Activated CD4-positive, alpha-beta memory T cell treated with anti-CD3 and anti-CD28 coated beads for 36 hours (primary cell): ENCODE data around the gene MARK2. TPM values are rescaled to one million over a fixed set of nuclear protein-coding genes. Genes with fewer than 3 reads are reported as not detected.

Experiments used
- CTCF ChIA-PET: fragments of 350-600 bp; sonication (Branson Sonifier 250); formaldehyde crosslinking; loops from one replicate; lab custom pipeline; 2021; ENCODE audit warnings: antibody characterized with exemption, inconsistent platforms; lab: Charles Lee
- POLR2A ChIA-PET: fragments of 350-600 bp; sonication (Branson Sonifier 250); formaldehyde crosslinking; loops from one replicate; lab custom pipeline; 2021; ENCODE audit warnings: antibody characterized with exemption; lab: Charles Lee
- DNase-seq: peaks from one replicate; pipeline ENCODE4 v3.0.0-alpha.2; 2020
- H3K27ac Mint-ChIP-seq: one replicate; pipeline ENCODE4 v1.8.0; 2021; ENCODE audit warnings: mixed read lengths
- H3K27me3 Mint-ChIP-seq: one replicate; pipeline ENCODE4 v1.8.0; 2021; ENCODE audit warnings: mixed read lengths
- H3K36me3 Mint-ChIP-seq: one replicate; pipeline ENCODE4 v1.8.0; 2021; ENCODE audit warnings: mixed read lengths
- H3K4me1 Mint-ChIP-seq: one replicate; pipeline ENCODE4 v1.8.0; 2021; ENCODE audit warnings: low read depth, mixed read lengths
- H3K4me3 Mint-ChIP-seq: one replicate; pipeline ENCODE4 v1.8.0; 2021; ENCODE audit warnings: mild to moderate bottlenecking, mixed read lengths
- H3K9me3 Mint-ChIP-seq: one replicate; pipeline ENCODE4 v1.8.0; 2021; ENCODE audit warnings: mixed read lengths
- intact Hi-C: fragments of 100-400 bp; cut with micrococcal nuclease; formaldehyde crosslinking; loops from one replicate; pipeline ENCODE4 v1.15.1; 2023
- total RNA-seq, 2 experiments: library from RNA; stranded (reverse); gene quantifications; one replicate each; pipeline ENCODE4 v1.2.3, GENCODE V29; 2021

Gene MARK2
- total RNA-seq, 2 experiments from 2014 or later = 20.0 to 29.0 TPM

- Mint-ChIP-seq H3K36me3 (peaks cover 2% of the 10 kb centered on the region), H3K9me3 (no peaks in the 10 kb centered on the region), H3K4me3 (no peak overlapping the region), H3K4me1 (peaks cover 16% of the 10 kb centered on the region), H3K27ac (no peak overlapping the region), H3K27me3 (no peaks in the 10 kb centered on the region)
- intact Hi-C loops = no loop called here
- ChIA-PET POLR2A (no interaction called here), CTCF (interaction anchor here (0.6 to 4.8 kb wide), 4 partner anchors 31 to 286 kb away, joined by 3 to 34 read pairs (median 6); partner anchors contain the start of gene MARK2)
- no peak for DNase-seq
Measured at GRCh38 chr11:63913866-63914830, 75.2 kb downstream of the MARK2 start.

- peaks cover 1% of the 10 kb centered on the region for H3K36me3 Mint-ChIP-seq
- no peak overlapping the region for H3K27ac Mint-ChIP-seq
- no peak overlapping the region for H3K4me3 Mint-ChIP-seq
- H3K4me1 Mint-ChIP-seq = peaks cover 16% of the 10 kb centered on the region
- intact Hi-C loops = no loop called here
- DNase-seq = no peak
- ChIA-PET POLR2A (no interaction called here), CTCF (interaction anchor here (0.6 to 4.8 kb wide), 4 partner anchors 31 to 287 kb away, joined by 3 to 34 read pairs (median 6); partner anchors contain the start of gene MARK2)
- H3K27me3 Mint-ChIP-seq = no peaks in the 10 kb centered on the region
- H3K9me3 Mint-ChIP-seq = no peaks in the 10 kb centered on the region
Measured at GRCh38 chr11:63914896-63915691, 76.2 kb downstream of the MARK2 start.

DNA sequence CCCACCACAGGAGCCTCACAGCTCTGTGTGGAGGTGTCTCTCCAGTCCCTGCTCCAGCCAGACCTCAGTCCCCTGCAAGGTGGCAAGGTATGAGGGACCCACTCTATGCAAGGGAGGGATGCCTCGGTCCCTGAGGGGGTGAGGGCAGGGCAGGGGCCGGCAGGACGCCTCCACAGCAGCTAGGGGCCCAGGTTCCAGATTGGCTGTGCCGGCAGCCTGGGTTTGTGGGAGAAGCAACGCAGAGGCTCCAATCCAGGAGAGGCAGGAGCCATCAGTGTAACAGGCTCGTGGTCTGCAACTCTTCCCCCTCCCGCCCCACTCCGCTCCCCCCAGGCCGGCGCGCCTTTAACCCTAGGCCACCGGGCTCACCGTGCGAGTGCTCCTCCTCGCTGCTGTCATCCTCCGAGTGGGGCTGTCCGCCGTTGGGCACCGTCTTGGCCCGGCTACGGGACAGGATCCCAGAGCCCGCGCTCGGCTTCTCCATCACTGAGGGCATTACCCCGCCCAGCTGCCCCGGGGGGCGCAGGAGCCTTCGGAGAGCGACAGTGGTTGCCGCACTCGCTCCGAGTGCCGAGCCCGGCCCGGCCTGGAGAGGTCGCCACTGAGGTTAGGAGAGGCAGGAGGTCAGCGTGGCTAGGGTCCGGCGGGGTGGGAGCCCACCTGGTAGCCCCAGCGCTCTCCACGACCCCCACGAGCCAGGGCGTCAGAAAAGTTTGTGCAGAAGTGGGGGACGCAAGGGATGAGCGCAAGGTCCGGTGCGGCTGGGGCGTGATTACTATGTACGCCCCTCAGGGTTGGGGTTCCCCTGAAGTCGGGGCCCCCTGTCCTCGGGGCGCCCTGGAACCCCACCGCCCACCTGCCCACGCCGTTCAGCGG, 77.3 kb downstream of the MARK2 start:
- Mint-ChIP-seq H3K27ac (no peak overlapping the region), H3K36me3 (no peaks in the 10 kb centered on the region), H3K4me3 (peak overlapping the region; percentile 76), H3K9me3 (no peaks in the 10 kb centered on the region), H3K4me1 (peaks cover 16% of the 10 kb centered on the region), H3K27me3 (no peaks in the 10 kb centered on the region)
- POLR2A ChIA-PET = no interaction called here
- intact Hi-C loops = no loop called here
- CTCF ChIA-PET = interaction anchor here (0.8 to 4.8 kb wide), 5 partner anchors 9 to 79 kb away, joined by 3 to 34 read pairs (median 5); partner anchors contain the start of gene MARK2
- DNase-seq = peak; percentile 56

DNA sequence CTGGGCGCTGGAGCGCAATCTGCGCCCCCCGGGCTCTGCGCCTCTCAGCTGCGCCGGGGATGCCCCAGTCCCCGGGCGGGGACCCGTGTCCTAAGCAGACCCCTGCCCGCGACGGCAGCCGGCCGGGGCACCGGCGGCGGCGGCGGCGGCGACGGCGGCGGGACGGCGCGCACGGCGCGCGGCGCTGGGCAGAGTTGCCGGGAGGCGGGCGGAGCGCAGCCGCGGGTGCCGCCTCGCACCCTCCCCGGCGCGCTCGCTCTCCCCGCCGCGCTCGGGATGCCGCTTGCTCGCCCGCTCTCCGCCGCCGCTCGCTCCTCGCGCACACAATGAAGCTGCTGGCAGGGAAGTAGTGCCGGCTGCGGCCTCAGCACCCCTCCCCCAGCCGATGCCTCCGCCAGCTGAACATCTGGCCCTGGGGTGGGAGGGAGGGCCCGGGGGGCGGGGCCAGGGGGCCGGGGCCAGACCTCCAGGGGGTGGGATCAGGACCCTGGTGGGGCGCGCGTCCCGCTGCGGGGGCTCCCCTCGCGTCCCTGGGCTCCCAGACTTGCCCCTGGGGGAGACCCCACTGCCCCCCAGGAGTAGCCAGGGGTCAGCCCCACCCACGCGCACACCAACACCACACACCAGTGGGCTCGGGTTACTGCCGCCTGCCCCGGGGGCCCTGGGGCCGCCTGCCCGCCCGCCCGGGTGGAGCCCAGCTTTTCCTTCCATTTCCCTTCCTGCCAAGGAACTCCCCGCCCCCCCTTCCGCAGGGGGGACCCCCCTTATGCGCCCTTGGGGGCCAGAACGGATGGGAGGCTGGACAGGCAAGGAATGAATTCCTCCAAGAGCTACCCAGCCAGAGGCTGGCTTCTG, 78.2 kb downstream of the MARK2 start, which contains the start of gene RCOR2:
RCOR2 (minus strand) TSS at position 328 of the 855 bp plus-strand sequence. CDS start 708 bp downstream, outside the sequence.
- DNase-seq = peak; percentile 71
- intact Hi-C loops = no loop called here
- CTCF ChIA-PET = interaction anchor here (1.2 to 4.8 kb wide), 4 partner anchors 11 to 80 kb away, joined by 3 to 34 read pairs (median 4); partner anchors contain the start of gene MARK2
- Mint-ChIP-seq H3K36me3 (no peaks in the 10 kb centered on the region), H3K9me3 (no peaks in the 10 kb centered on the region), H3K27ac (no peak within 1 kb of the TSS), H3K27me3 (no peaks in the 10 kb centered on the region), H3K4me3 (peak within 1 kb of the TSS; percentile 76), H3K4me1 (peaks cover 16% of the 10 kb centered on the region)
- POLR2A ChIA-PET = no interaction called here

GRCh38 chr11:63917692-63918506, 79.0 kb downstream of the MARK2 start:
- no peak overlapping the region for H3K27ac Mint-ChIP-seq
- CTCF ChIA-PET = interaction anchor here (1.2 to 4.8 kb wide), 4 partner anchors 11 to 81 kb away, joined by 3 to 34 read pairs (median 4); partner anchors contain the start of gene MARK2
- POLR2A ChIA-PET = no interaction called here
- H3K4me1 Mint-ChIP-seq = peaks cover 16% of the 10 kb centered on the region
- H3K27me3 Mint-ChIP-seq = no peaks in the 10 kb centered on the region
- H3K9me3 Mint-ChIP-seq = no peaks in the 10 kb centered on the region
- peak; percentile 42 for DNase-seq
- H3K4me3 Mint-ChIP-seq = peak overlapping the region; percentile 53
- H3K36me3 Mint-ChIP-seq = no peaks in the 10 kb centered on the region
- intact Hi-C loops = loop anchor here (2.0 kb wide), 1 partner anchor 21 kb away; the partner anchor contains the start of gene NAA40

DNA sequence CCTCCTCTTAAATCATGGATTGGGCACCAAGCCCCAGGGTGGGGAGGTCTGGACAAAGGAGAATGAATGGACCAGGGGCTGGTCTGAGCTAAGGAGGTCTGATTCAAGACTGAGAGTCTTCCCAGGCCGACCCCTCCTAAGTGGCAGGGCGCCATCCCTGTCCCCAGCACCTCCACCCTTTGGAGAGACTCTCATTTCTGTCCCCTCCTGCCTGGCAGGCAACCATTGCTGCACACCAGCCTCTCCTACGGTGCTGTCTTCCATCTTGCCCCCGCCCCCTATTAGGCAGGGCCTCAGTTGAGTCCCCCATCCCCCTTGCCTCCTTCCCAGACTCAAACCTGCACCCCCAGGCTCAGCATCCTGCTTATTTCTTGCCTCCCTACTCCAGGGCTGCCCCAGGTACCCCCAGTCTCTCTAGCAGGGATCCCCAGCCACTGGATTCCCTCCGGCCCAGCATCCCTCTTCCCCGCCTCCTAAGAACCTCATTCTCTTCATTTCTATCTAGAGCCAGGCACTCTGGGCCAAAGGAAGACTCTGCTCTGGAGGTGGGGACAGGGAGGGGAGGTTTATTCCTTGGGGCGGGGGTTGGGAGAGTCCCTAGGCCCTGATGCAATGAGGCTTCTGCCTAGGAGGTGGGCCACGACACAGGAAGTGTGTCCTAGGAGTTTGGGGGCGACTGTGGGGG, 79.7 kb downstream of the MARK2 start:
- H3K36me3 Mint-ChIP-seq = no peaks in the 10 kb centered on the region
- ChIA-PET POLR2A (no interaction called here), CTCF (interaction anchor here (4.8 kb wide), 1 partner anchor 82 kb away, joined by 34 read pairs; the partner anchor contains the start of gene MARK2)
- no peak overlapping the region for H3K27ac Mint-ChIP-seq
- peaks cover 16% of the 10 kb centered on the region for H3K4me1 Mint-ChIP-seq
- no peak overlapping the region for H3K4me3 Mint-ChIP-seq
- intact Hi-C loops = loop anchor here (2.0 kb wide), 1 partner anchor 20 kb away; the partner anchor contains the start of gene NAA40
- H3K9me3 Mint-ChIP-seq = no peaks in the 10 kb centered on the region
- H3K27me3 Mint-ChIP-seq = no peaks in the 10 kb centered on the region
- no peak for DNase-seq

DNA sequence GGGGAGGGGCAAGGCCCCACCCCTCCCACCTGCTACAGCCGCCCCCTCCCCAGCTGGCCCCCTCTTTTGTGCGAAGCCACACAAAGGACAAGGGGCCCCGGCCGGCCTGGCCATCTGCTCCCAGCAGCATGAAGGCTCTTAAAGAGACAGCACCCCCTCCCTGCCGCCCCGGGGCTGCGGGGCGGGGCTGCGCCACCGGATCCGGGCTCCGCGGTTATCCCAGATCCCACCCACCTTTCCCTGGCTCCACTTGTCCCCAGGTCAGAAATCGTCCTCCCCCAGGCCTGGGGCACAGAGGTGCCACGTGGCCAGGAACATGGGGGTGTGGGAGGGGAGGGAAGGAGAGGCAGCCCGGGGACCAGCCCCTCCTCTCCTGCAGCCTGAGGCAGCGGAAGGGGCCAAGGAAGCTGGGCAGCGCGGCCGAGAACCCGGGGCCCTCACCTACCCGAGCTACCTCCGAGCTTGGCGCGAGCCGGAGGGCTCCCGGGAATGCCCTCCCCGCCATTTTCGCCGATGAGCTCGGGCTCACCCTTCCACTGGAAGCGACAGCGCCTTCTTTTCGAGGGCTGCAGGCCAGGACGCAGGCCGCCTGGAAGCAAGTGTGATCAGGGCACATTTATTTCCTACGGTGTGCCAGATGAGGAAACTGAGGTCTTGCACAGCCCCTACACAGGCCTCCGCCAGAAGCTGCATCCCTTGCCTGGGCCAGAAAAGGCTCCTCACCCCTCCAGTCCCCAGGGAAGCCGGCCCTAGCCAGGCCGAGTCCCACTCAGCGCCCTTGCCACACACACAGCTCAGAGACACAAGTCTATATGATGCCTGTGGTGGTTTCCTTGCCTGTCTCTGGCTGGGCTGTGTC, 80.6 kb downstream of the MARK2 start:
- intact Hi-C loops = loop anchor here (2.0 kb wide), 2 partner anchors 19 to 83 kb away; partner anchors contain the start of gene NAA40
- Mint-ChIP-seq H3K27ac (no peak overlapping the region), H3K9me3 (no peaks in the 10 kb centered on the region), H3K36me3 (no peaks in the 10 kb centered on the region), H3K27me3 (no peaks in the 10 kb centered on the region), H3K4me1 (peaks cover 16% of the 10 kb centered on the region), H3K4me3 (no peak overlapping the region)
- ChIA-PET POLR2A (no interaction called here), CTCF (interaction anchor here (1.1 to 4.5 kb wide), 5 partner anchors 13 to 82 kb away, joined by 3 to 36 read pairs (median 4); partner anchors contain the start of gene MARK2)
- no peak for DNase-seq

GRCh38 chr11:63920126-63920938, 81.4 kb downstream of the MARK2 start:
- no peak for DNase-seq
- CTCF ChIA-PET = interaction anchor here (0.5 to 4.5 kb wide), 8 partner anchors 14 to 89 kb away, joined by 3 to 36 read pairs (median 4); partner anchors contain the start of gene MARK2
- no peaks in the 10 kb centered on the region for H3K9me3 Mint-ChIP-seq
- POLR2A ChIA-PET = no interaction called here
- no peak overlapping the region for H3K27ac Mint-ChIP-seq
- no peaks in the 10 kb centered on the region for H3K36me3 Mint-ChIP-seq
- H3K4me3 Mint-ChIP-seq = no peak overlapping the region
- intact Hi-C loops = loop anchor here (2.0 kb wide), 1 partner anchor 84 kb away; no protein-coding TSS in a partner anchor
- no peaks in the 10 kb centered on the region for H3K27me3 Mint-ChIP-seq
- H3K4me1 Mint-ChIP-seq = peaks cover 14% of the 10 kb centered on the region
